CD8-positive, alpha-beta memory T cell (primary cell): Measurements from ENCODE around the gene ANKRD2. TPM values are rescaled to one million over a fixed set of nuclear protein-coding genes. Genes with fewer than 3 reads are reported as not detected.

Experiments used
- CTCF ChIA-PET: fragments of 350-600 bp; sonication (Branson Sonifier 250); formaldehyde crosslinking; loops from one replicate; lab custom pipeline; 2021; ENCODE audit warnings: antibody characterized with exemption; lab: Charles Lee
- POLR2A ChIA-PET: fragments of 350-600 bp; sonication (Branson Sonifier 250); formaldehyde crosslinking; loops from one replicate; lab custom pipeline; 2021; ENCODE audit warnings: antibody characterized with exemption; lab: Charles Lee
- DNase-seq, 5 donors: peaks; one replicate each; pipeline versions ENCODE4 v3.0.0 to v3.0.0-alpha.2; 2020 to 2022; ENCODE audit warnings: mixed read lengths in 1 of 5
- H3K27ac ChIP-seq: one replicate; pipeline ENCODE4 v1.7.0; 2013; ENCODE audit warnings: low read depth, mild to moderate bottlenecking, low read length, moderate library complexity
- H3K27me3 ChIP-seq: 2 replicates; pipeline ENCODE4 v1.7.0; 2013; ENCODE audit warnings: low read length, mild to moderate bottlenecking; ENCODE audit not compliant: insufficient read depth, poor library complexity, severe bottlenecking
- H3K36me3 ChIP-seq: 2 replicates; pipeline ENCODE4 v1.7.0; 2013; ENCODE audit warnings: mild to moderate bottlenecking, low read length, moderate library complexity; ENCODE audit not compliant: insufficient read depth
- H3K4me1 ChIP-seq: 2 replicates; pipeline ENCODE4 v1.7.0; 2013; ENCODE audit warnings: mild to moderate bottlenecking, low read length, moderate library complexity; ENCODE audit not compliant: insufficient read depth
- H3K4me3 ChIP-seq: 2 replicates; pipeline ENCODE4 v1.7.0; 2013; ENCODE audit warnings: mild to moderate bottlenecking, low read length
- H3K9me3 ChIP-seq: 2 replicates; pipeline ENCODE4 v1.7.0; 2013; ENCODE audit warnings: mild to moderate bottlenecking, low read length
- H3K27ac Mint-ChIP-seq, 8 donors: one replicate each; pipeline ENCODE4 v1.8.0; 2020 to 2021; ENCODE audit warnings: mixed read lengths in 8 of 8, mild to moderate bottlenecking in 6 of 8, inconsistent platforms in 3 of 8, moderate library complexity in 3 of 8
- H3K27me3 Mint-ChIP-seq, 2 donors: one replicate each; pipeline ENCODE4 v1.8.0; 2020 to 2021; ENCODE audit warnings: mixed read lengths in 2 of 2, mild to moderate bottlenecking in 1 of 2, moderate library complexity in 1 of 2
- H3K36me3 Mint-ChIP-seq, 3 donors: one replicate each; pipeline ENCODE4 v1.8.0; 2020 to 2021; ENCODE audit warnings: mixed read lengths in 3 of 3, inconsistent platforms in 1 of 3, mild to moderate bottlenecking in 1 of 3
- H3K4me1 Mint-ChIP-seq, 3 donors: one replicate each; pipeline ENCODE4 v1.8.0; 2020 to 2021; ENCODE audit warnings: mixed read lengths in 3 of 3, inconsistent platforms in 1 of 3, mild to moderate bottlenecking in 1 of 3
- H3K4me3 Mint-ChIP-seq, 7 donors: one replicate each; pipeline ENCODE4 v1.8.0; 2020 to 2021; ENCODE audit warnings: mixed read lengths in 7 of 7, mild to moderate bottlenecking in 6 of 7, moderate library complexity in 4 of 7, inconsistent platforms in 2 of 7
- H3K9me3 Mint-ChIP-seq, 5 donors: one replicate each; pipeline ENCODE4 v1.8.0; 2020 to 2022; ENCODE audit warnings: mixed read lengths in 5 of 5, mild to moderate bottlenecking in 3 of 5, moderate library complexity in 2 of 5, inconsistent platforms in 1 of 5
- polyA plus RNA-seq: library from polyadenylated mRNA; unstranded; fragments of 300-500 nt; fragmentation: Illumina TruSeq; gene quantifications from one replicate; pipeline ENCODE4 v1.2.3, GENCODE V29; 2021
- total RNA-seq, 2 experiments: library from RNA; stranded (reverse); gene quantifications; one replicate each; pipeline ENCODE4 v1.2.3, GENCODE V29; 2021

ANKRD2 gene
- total and polyA plus RNA-seq, 3 experiments from 2014 or later, result not detected

DNA sequence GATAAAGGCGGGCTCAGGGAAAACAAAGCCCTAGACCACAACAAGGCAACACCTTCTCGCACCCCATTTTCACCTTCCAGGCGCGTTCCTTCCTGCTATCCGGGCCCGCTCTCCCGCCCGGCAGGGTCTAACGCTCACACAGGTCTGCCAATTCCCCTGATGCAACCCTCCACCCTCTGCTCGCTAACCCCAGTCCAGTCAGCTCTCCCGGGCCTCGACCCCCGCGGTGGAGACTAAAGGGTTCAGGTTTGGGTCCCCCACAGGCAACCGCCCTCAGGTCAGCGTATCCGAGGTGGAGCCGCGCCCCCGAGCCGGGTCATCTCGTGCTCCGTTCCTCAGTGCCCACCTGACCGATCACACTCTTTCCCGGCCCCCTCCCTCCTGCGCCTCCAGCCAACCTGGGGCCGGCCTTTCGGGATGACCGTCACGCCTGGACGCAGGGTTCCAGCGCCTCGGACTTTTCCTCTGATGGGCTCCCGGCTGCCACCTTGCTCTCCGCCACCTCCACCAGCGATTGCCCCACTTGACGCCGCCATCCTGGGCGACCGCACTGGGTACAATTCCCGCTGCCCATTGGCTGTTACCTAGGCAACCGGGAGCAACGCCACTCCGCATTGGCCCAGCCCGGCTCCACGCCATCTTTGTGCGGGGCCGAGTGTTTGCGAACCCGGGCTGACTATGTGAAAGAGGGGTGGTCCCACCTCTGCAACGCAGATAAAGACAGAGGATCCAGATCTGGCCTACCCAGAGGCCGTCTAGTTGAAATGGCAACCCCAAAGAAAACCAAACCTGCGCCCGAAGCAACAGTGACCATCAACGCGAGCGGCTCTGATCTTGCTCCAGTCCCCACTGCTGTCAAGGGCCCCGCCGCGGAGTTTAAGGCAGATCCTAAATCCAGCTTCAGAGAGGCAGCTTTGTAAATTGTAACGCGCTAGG is 60.6 kb downstream of the ANKRD2 start, which contains the start of gene MORN4:
TSS of gene MORN4 (minus strand) at position 552 of the 936 bp plus-strand sequence. CDS start 13,847 bp downstream, outside the sequence.
- no peaks in the 10 kb centered on the region for H3K27me3 ChIP-seq
- DNase-seq, result peak; percentile 85 to 95 (median 89)
- ChIA-PET CTCF (no interaction called here), POLR2A (no interaction called here)
- H3K9me3 ChIP-seq, result no peaks in the 10 kb centered on the region
- peak within 1 kb of the TSS; percentile 96 to 99 (median 98) for H3K4me3 Mint-ChIP-seq
- H3K4me3 ChIP-seq, result peak within 1 kb of the TSS; percentile 68
- peak within 1 kb of the TSS; percentile 25 for H3K27ac ChIP-seq
- H3K27me3 Mint-ChIP-seq, result peaks cover 0 to 3% of the 10 kb centered on the region in 2 donors
- H3K36me3 ChIP-seq, result no peaks in the 10 kb centered on the region
- peaks cover 6% of the 10 kb centered on the region for H3K4me1 ChIP-seq
- peaks cover 14 to 17% (median 15%) of the 10 kb centered on the region in 3 donors for H3K4me1 Mint-ChIP-seq
- H3K27ac Mint-ChIP-seq, result peak within 1 kb of the TSS; percentile 70 to 95 (median 90)
- peaks cover 0 to 8% (median 3%) of the 10 kb centered on the region in 3 donors for H3K36me3 Mint-ChIP-seq
- H3K9me3 Mint-ChIP-seq, result no peaks in the 10 kb centered on the region

Other genes with a start within 250 kb of the ANKRD2 start
- gene FRAT2, start 238.1 kb upstream of the ANKRD2 start, total RNA-seq, result 10 to 100 TPM in 1 of 2 experiments, 1 to 10 TPM in 1; 9.8 to 10.4 TPM
- gene FRAT2, start 238.1 kb upstream of the ANKRD2 start, polyA plus RNA-seq, result 18.7 TPM
- 100 to 1,000 TPM; 102 to 111 TPM for gene RRP12, start 171.4 kb upstream of the ANKRD2 start, total RNA-seq
- gene RRP12, start 171.4 kb upstream of the ANKRD2 start, polyA plus RNA-seq, result 11.6 TPM
- gene PGAM1, start 146.6 kb upstream of the ANKRD2 start, total RNA-seq, result 1,000 to 10,000 TPM; 1,086 to 1,097 TPM
- gene PGAM1, start 146.6 kb upstream of the ANKRD2 start, polyA plus RNA-seq, result 309 TPM
- 10 to 100 TPM; 61.0 to 64.8 TPM for gene EXOSC1, start 126.8 kb upstream of the ANKRD2 start, total RNA-seq
- 83.0 TPM for gene EXOSC1, start 126.8 kb upstream of the ANKRD2 start, polyA plus RNA-seq
- gene ZDHHC16, start 126.6 kb upstream of the ANKRD2 start, total RNA-seq, result 10 to 100 TPM; 56.2 to 57.6 TPM
- 26.4 TPM for gene ZDHHC16, start 126.6 kb upstream of the ANKRD2 start, polyA plus RNA-seq
- 10 to 100 TPM; 85.7 to 89.3 TPM for gene MMS19, start 74.4 kb upstream of the ANKRD2 start, total RNA-seq
- gene MMS19, start 74.4 kb upstream of the ANKRD2 start, polyA plus RNA-seq, result 27.5 TPM
- 1 to 10 TPM; 1.9 to 2.6 TPM for gene UBTD1, start 73.9 kb upstream of the ANKRD2 start, total RNA-seq
- 2.0 TPM for gene UBTD1, start 73.9 kb upstream of the ANKRD2 start, polyA plus RNA-seq
- not detected for gene HOGA1, start 11.6 kb downstream of the ANKRD2 start, total RNA-seq
- not detected for gene HOGA1, start 11.6 kb downstream of the ANKRD2 start, polyA plus RNA-seq
- not detected for gene C10orf62, start 16.9 kb downstream of the ANKRD2 start, total RNA-seq
- gene C10orf62, start 16.9 kb downstream of the ANKRD2 start, polyA plus RNA-seq, result not detected
- 1 to 10 TPM; 2.7 to 3.1 TPM for gene MORN4, start 60.7 kb downstream of the ANKRD2 start, total RNA-seq
- gene MORN4, start 60.7 kb downstream of the ANKRD2 start, polyA plus RNA-seq, result 1.7 TPM
- 10 to 100 TPM; 15.6 to 15.9 TPM for gene PI4K2A, start 67.9 kb downstream of the ANKRD2 start, total RNA-seq
- 11.4 TPM for gene PI4K2A, start 67.9 kb downstream of the ANKRD2 start, polyA plus RNA-seq
- gene AVPI1, start 114.5 kb downstream of the ANKRD2 start, total RNA-seq, result 1 to 10 TPM; 2.3 TPM
- gene AVPI1, start 114.5 kb downstream of the ANKRD2 start, polyA plus RNA-seq, result 3.1 TPM
- 1 to 10 TPM; 4.3 to 4.7 TPM for gene MARVELD1, start 141.0 kb downstream of the ANKRD2 start, total RNA-seq
- 0.15 TPM for gene MARVELD1, start 141.0 kb downstream of the ANKRD2 start, polyA plus RNA-seq
- 10 to 100 TPM; 27.4 to 28.6 TPM for gene ZFYVE27, start 164.3 kb downstream of the ANKRD2 start, total RNA-seq
- gene ZFYVE27, start 164.3 kb downstream of the ANKRD2 start, polyA plus RNA-seq, result 31.4 TPM
- not detected for gene SFRP5, start 199.2 kb downstream of the ANKRD2 start, total RNA-seq
- 0.54 TPM for gene SFRP5, start 199.2 kb downstream of the ANKRD2 start, polyA plus RNA-seq